Hematopoietic multipotent progenitor cell treated with erythropoietin and hydrocortisone succinate and interleukin-3 and kit ligand, for 6 days (in vitro differentiated cells): ENCODE measurements around the gene PHYKPL.

ENCODE experiments used
- DNase-seq: peaks from one replicate; pipeline ENCODE4 v3.0.0-alpha.2; 2015

The PHYKPL gene

DNA sequence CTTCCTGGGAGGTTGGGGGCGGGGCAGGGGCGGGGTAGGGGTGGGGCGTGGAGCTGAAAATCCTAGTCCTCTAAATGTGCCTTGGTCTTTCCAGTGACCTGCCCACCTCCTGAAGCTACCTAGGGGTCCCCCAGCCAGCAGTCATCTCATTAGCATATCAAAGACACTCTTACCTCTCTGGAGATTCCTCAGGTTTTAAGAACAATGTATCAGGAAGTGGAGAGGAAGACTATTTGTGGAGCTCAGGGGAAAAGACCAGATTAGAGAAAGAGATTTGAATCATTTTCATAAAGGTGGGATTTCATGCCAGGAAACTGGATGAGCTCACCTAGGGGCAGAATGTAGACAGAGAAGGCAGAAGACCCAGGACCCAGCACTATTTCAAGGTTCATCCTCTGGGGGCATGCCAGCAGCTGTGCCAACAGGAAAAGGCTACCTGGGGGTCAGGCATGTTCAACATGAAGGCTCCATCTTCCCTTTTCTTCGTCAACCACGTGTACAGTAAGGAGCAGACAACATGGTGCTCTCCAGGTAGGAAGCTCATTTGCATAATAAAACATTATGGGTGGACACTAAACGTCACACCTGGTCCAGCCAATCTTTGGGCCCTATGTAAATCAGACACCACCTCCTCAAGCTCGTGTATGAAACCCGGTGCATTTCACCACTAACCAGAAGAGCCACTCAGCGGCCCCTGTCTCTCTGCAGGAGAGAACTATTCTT is 52.3 kb downstream of the PHYKPL start:
- no peak for DNase-seq

DNA sequence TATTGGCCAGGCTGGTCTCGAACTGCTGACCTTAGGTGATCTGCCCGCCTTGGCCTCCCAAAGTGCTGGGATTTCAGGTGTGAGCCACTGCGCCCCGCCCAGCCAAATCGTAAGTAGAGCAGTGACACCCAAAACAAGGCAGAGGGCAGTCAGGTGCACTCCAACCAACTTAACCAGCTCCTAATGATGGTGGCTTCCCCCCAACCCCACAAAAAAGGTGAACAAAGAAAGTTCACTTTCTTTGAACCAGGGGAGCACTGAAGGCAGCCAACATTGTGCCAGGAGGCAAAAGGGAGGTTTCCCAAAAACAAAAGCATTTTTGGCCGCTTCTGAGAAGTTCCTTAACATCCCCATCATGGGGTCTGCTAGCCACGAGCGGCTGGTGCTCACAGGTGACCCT is 55.0 kb downstream of the PHYKPL start:
- DNase-seq: no peak

DNA sequence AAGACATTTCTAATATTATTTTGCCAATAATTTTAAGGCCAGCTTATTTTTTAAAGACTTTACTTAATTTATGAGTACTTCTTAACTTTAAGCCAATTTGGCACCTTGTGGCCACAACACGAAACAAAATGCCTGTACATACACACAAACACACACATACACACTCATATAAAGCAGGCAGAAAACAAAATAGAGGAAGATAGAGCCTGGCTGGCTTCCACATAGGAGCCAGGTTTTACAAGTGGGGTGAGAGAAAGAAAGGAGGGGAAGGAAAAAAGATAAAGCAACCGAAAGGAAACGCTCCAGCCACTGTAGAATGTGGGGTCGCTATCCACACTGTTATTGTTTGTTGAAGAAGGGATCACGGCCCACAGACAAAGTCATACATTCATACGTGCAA is 55.8 kb downstream of the PHYKPL start:
- no peak for DNase-seq

DNA sequence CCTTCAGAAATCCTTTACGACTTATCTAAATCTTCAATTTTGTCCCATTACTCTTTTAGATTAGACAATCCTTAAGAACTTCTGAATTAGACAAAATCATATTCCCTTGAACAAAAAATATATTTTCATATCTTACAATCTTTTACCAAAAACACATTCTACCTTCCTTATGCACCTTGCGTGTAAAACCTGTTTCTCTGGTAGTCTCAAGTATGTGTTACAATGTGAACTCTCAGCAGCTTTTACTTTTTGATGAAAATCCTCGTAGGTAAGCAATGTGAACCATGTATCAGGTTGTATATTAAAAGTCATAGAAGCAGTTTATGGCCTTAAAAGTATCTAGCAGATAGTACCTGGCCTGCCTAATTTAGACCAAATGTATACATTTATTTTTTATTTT is 58.1 kb downstream of the PHYKPL start:
- no peak for DNase-seq

- DNase-seq: no peak
These were observed 62.1 kb downstream of the PHYKPL start for GRCh38 chr5:178170455-178170854.

DNA sequence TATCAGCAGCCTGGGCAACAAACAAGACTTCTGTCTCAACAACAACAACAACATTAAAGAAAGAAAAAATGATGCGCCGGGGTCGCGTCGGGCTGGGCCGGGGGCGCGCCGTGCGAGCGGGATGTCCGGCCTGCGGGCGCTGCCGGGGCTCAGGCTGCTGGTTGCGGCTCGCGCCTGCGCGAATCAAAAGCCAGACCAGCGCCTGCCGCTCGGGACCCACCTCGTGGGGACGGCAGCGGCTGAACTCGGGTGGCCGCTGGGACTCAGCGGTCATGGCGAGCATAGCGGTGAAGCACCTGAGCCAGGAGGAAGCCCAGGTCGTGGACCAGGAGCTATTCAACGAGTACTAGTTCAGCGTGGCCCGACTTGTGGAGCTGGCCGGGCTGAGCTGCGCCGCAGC is 67.0 kb downstream of the PHYKPL start:
- no peak for DNase-seq

DNA sequence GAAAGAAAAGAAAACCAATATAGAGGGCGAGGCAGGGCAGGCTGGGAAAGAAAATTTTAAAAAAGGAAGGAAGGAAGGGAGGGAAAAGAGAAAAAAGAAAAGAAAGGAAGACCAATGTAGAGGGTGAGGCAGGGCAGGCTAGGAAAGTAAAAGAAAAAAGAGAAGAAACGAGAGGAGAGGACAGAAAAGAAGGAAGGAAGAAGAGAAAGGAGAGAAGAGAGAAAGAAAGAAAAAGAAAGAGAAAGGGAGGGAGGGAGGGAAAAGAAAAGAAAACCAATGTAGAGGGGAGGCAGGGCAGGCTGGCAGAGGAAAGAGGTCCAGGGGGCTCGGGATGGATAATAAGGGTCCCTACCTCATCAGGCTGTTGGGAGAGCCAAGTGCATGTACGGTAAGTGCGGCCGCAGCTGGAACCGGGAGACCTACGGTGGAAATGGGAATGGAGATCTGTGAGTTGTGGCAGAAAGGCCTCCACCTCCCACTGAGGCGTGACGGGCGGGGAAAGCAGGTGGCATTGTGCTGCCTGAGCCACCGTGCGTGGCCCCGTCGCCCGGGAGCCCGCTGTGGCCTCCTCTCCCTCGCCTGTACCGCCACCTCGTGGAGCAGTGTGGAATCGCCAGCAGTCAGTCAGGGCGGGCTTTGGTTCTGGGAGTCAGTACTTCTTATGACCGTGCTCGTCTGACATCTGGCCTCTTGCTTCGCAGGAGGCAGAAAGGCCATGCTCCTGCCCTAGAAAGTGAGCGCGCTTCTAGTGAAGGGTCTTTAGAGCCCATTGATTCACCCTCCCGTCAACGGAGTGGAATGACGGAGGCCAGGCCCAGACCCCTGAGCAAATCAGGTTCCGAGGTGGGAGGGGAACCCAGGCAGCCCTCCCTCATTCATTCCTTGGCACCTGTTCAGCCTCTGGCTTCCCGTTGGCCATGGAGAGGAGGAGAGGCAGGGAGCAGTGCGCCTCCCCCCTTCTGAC is 68.5 kb downstream of the PHYKPL start:
- DNase-seq: peak; percentile 90

DNA sequence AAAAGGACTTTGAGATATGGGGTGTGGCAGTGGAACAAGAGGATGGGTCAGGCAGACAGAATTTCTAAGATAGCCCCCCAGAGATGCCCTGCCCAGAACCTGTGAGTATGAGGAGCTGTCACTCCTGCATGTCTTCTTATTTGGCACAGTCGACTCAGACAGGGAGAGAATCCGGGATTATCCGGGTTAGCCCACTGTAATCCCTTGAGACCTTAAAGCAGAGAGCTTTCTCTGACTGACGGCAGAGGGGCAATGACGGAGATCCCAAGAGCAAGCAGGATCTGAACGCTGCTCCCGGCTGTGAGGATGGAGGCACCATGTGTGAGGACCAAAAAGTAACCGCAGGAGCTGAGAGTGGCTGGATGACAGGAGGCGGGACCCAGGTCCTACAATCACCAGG is 70.1 kb downstream of the PHYKPL start:
- DNase-seq: no peak

- DNase-seq: no peak
These were observed 72.4 kb downstream of the PHYKPL start for GRCh38 chr5:178160176-178160575.
